PC-3 (cell line): Measurements from ENCODE around the gene RASSF5. TPM values are rescaled to one million over a fixed set of nuclear protein-coding genes. Genes with fewer than 3 reads are reported as not detected.

Source experiments
- ATAC-seq: fragments of 200-7000 bp; cut with Tn5 transposase; 2 replicates; pipeline ENCODE4 v1.9.1; 2020; ENCODE audit warnings: mild to moderate bottlenecking, moderate library complexity
- BruUV-seq: library from RNA; stranded (reverse); fragments of 400-500 nt; replicated peaks from 2 replicates; lab custom pipeline; 2021; lab: Mats Ljungman, UMichigan
- CTCF ChIA-PET: fragments of 300-600 bp; sonication (Branson Sonifier 250); formaldehyde crosslinking; loops from one replicate; lab custom pipeline; 2022; ENCODE audit warnings: antibody characterized with exemption; lab: Charles Lee
- POLR2A ChIA-PET: fragments of 300-600 bp; sonication (Branson Sonifier 250); formaldehyde crosslinking; loops from one replicate; lab custom pipeline; 2022; ENCODE audit warnings: antibody characterized with exemption; ENCODE audit not compliant: unreplicated experiment; lab: Charles Lee
- DNase-seq: peaks from one replicate; pipeline ENCODE4 v3.0.0-alpha.2; 2015
- H2AFZ ChIP-seq: fragments of 300-600 bp; sonication (generic); 2 replicates; pipeline ENCODE4 v1.6.0; 2016; ENCODE audit warnings: antibody characterized with exemption, low read length
- H3F3A ChIP-seq: fragments of 300-600 bp; sonication (generic); one replicate; pipeline ENCODE4 v1.6.0; 2017; ENCODE audit warnings: antibody characterized with exemption, low read length, control low read depth, mild to moderate bottlenecking; ENCODE audit not compliant: unreplicated experiment
- H3K27ac ChIP-seq: fragments of 300-600 bp; sonication (generic); 2 replicates; pipeline ENCODE4 v1.5.1; 2016; ENCODE audit warnings: mild to moderate bottlenecking, low read length
- H3K27me3 ChIP-seq: fragments of 300-600 bp; sonication (generic); 2 replicates; pipeline ENCODE4 v1.6.1; 2016; ENCODE audit warnings: low read length, mixed read lengths
- H3K36me3 ChIP-seq: fragments of 300-600 bp; sonication (generic); 2 replicates; pipeline ENCODE4 v1.6.1; 2016; ENCODE audit warnings: low read depth, mixed run types, low read length, mixed read lengths
- H3K4me1 ChIP-seq: fragments of 300-600 bp; sonication (generic); 2 replicates; pipeline ENCODE4 v1.5.1; 2016; ENCODE audit warnings: low read length; ENCODE audit not compliant: insufficient read depth
- H3K4me2 ChIP-seq: fragments of 300-600 bp; sonication (generic); 2 replicates; pipeline ENCODE4 v1.6.0; 2016; ENCODE audit warnings: low read length
- H3K4me3 ChIP-seq: fragments of 300-600 bp; sonication (generic); 2 replicates; pipeline ENCODE4 v1.5.1; 2016; ENCODE audit warnings: mild to moderate bottlenecking, low read length, mixed read lengths
- H3K79me2 ChIP-seq: fragments of 300-600 bp; sonication (generic); 2 replicates; pipeline ENCODE4 v1.6.1; 2017; ENCODE audit warnings: low read length, mixed read lengths
- H3K9ac ChIP-seq: fragments of 300-600 bp; sonication (generic); 2 replicates; pipeline ENCODE4 v1.6.0; 2016; ENCODE audit warnings: mild to moderate bottlenecking, low read length
- H3K9me2 ChIP-seq: fragments of 300-600 bp; sonication (generic); replicated peaks from 2 replicates; pipeline ENCODE4 v1.6.1; 2016; ENCODE audit warnings: mixed run types, low read length, mixed read lengths
- H3K9me3 ChIP-seq: fragments of 300-600 bp; sonication (generic); 2 replicates; pipeline ENCODE4 v1.6.1; 2016; ENCODE audit warnings: low read length, mixed read lengths
- H4K20me1 ChIP-seq: fragments of 300-600 bp; sonication (generic); 2 replicates; pipeline ENCODE4 v1.6.1; 2016; ENCODE audit warnings: low read length, mixed read lengths
- CTCF ChIP-seq: fragments of 300-600 bp; sonication (generic); conservative IDR thresholded peaks from 2 replicates; pipeline ENCODE4 v1.5.1; 2017; ENCODE audit warnings: antibody characterized with exemption, low read depth, mild to moderate bottlenecking, low read length
- EZH2 ChIP-seq: fragments of 300-600 bp; sonication (generic); IDR thresholded peaks from one replicate; pipeline ENCODE4 v1.6.1; 2017; ENCODE audit warnings: antibody characterized with exemption, mild to moderate bottlenecking, low read length; ENCODE audit not compliant: unreplicated experiment
- EZH2phosphoT487 ChIP-seq: fragments of 300-600 bp; sonication (generic); IDR thresholded peaks from 2 replicates; pipeline ENCODE4 v1.6.1; 2018; ENCODE audit warnings: mild to moderate bottlenecking, antibody characterized with exemption, low read length, borderline replicate concordance
- intact Hi-C: fragments of 100-400 bp; cut with micrococcal nuclease; formaldehyde crosslinking; loops from 2 replicates; pipeline ENCODE4 v1.9.0; 2023
- total RNA-seq: library from RNA; depleted of rRNA; stranded (reverse); fragments of >200 nt; gene quantifications from 2 replicates; pipeline ENCODE4 v1.2.3, GENCODE V29; 2014

RASSF5 gene
- total RNA-seq, 1 experiment from 2014 or later = 15.5 TPM

DNA sequence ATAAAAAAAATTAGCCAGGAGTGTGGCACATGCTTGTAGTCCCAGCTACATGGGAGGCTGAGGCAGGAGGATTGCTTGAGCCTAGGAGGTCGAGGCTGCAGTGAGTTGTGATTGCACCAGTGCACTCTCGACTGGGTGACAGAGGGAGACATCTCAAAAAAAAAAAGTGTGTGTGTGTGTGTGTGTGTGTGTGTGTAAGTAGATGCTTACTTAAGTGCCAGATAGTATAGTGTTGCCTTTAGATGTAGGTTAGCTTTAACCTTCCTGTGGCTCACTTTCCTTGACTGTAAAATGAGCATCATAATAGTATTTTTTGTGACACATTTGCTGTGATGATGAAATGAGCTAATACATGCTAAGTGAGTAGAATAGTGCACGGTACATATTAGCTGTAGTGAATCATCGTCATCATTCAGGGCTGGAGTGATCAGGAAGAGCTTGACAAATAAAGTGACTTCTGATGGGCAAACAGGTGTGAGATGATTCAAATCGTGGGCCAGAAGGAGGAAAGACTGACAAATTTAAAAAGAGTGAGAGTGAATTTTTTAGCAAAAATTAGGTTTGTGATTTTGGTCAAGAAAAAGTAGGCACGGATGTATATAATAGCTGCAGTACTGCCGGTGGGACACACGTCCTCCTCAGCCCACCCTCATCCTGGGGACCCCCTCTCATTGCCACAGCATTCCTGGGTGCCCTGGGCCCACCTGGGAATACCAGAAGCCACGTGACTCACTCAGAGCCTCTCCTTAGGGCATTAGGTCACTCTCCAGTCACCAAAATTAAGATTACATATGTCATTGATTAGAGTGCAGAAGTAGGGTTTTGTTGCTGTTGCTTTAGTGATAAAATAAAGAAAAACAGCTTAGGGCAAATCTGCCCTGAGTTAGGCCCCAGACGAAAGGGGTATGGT, 71.0 kb downstream of the RASSF5 start:
- no TSS peak for BruUV-seq
- POLR2A ChIA-PET = interaction anchor here (0.5 kb wide), 1 partner anchor 21 kb away, joined by 3 read pairs; no protein-coding TSS in a partner anchor
- no peaks in the 10 kb centered on the region for H3K9me3 ChIP-seq

DNA sequence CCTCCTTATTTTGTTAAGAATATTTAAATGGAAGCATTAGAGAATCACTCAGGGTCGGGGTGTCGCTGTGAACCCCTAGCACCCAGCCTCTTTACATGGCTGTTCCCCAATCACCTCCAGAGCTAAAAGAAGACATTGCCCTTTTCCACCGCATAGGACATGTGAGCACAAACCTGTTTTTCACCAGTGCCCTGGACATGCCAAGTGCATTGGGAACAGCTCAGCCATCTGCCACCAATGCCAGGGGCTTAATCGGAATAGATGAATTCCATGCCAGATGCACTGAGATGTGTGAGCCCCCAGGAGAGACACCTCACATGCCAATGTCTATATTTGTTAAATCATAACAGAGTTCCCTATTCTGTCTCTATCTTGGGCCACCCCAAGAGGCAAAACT, 71.6 kb downstream of the RASSF5 start:
- no peak for ATAC-seq
- TF ChIP-seq EZH2phosphoT487 (no peak), EZH2 (no peak), CTCF (no peak)
- ChIA-PET POLR2A (no interaction called here), CTCF (interaction anchor here (0.7 to 2.0 kb wide), 3 partner anchors 33 to 89 kb away, joined by 3 to 8 read pairs (median 4); no protein-coding TSS in a partner anchor)
- Histone ChIP-seq H3K27ac (no peak overlapping the region), H3K36me3 (no peaks in the 10 kb centered on the region), H2AFZ (no peak overlapping the region), H3K9me3 (no peaks in the 10 kb centered on the region), H4K20me1 (no peaks in the 10 kb centered on the region), H3K4me1 (peaks cover 28% of the 10 kb centered on the region), H3K27me3 (no peaks in the 10 kb centered on the region), H3K9ac (no peak overlapping the region), H3F3A (peaks cover 3% of the 10 kb centered on the region), H3K79me2 (no peaks in the 10 kb centered on the region), H3K4me3 (no peak overlapping the region), H3K4me2 (no peak overlapping the region), H3K9me2 (no peaks in the 10 kb centered on the region)
- BruUV-seq = no TSS peak
- intact Hi-C loops = loop anchor here (1.0 kb wide), 1 partner anchor 21 kb away; no protein-coding TSS in a partner anchor
- no peak for DNase-seq

More for the DNA sequence above, 71.0 kb downstream of the RASSF5 start:
- Histone ChIP-seq H3K27me3 (no peaks in the 10 kb centered on the region), H3K4me2 (no peak overlapping the region), H3K4me3 (no peak overlapping the region), H3K79me2 (no peaks in the 10 kb centered on the region), H3K9ac (no peak overlapping the region), H3K4me1 (peaks cover 28% of the 10 kb centered on the region), H4K20me1 (no peaks in the 10 kb centered on the region), H2AFZ (no peak overlapping the region), H3K9me2 (no peaks in the 10 kb centered on the region), H3F3A (peaks cover 3% of the 10 kb centered on the region), H3K27ac (no peak overlapping the region), H3K36me3 (no peaks in the 10 kb centered on the region)
- TF ChIP-seq EZH2phosphoT487 = no peak
- no peak for TF ChIP-seq EZH2
- TF ChIP-seq CTCF = no peak
- ATAC-seq = peak; percentile 50
- CTCF ChIA-PET = interaction anchor here (0.5 to 2.0 kb wide), 5 partner anchors 22 to 89 kb away, joined by 3 to 9 read pairs (median 4); no protein-coding TSS in a partner anchor
- intact Hi-C loops = loop anchor here (1.0 kb wide), 1 partner anchor 20 kb away; no protein-coding TSS in a partner anchor
- peak; percentile 83 for DNase-seq
